Sigmoid colon (tissue), 7 donors: ENCODE data around the gene PRKAG2. TPM values are rescaled to one million over a fixed set of nuclear protein-coding genes. Genes with fewer than 3 reads are reported as not detected.
"Not testable (repeated sequence)": the region's sequence is repeated elsewhere in the genome, so short reads cannot be mapped to it uniquely, and the experiment has no call there.

Experiments
- DNase-seq: peaks from one replicate; pipeline ENCODE4 v3.0.0-alpha.2; 2019
- H3K27ac ChIP-seq, 4 donors: fragments of 200-600 bp; sonication (generic); one replicate each; pipeline ENCODE4 v1.5.1; 2016 to 2019; ENCODE audit warnings: mild to moderate bottlenecking in 1 of 4
- H3K27me3 ChIP-seq, 3 donors: fragments of 200-600 bp; sonication (generic); one replicate each; pipeline ENCODE4 v1.5.1; 2019; ENCODE audit warnings: mild to moderate bottlenecking in 1 of 3
- H3K36me3 ChIP-seq, 4 donors: fragments of 200-600 bp; sonication (generic); one replicate each; pipeline ENCODE4 v1.5.1; 2016 to 2019
- H3K4me1 ChIP-seq, 4 donors: fragments of 200-600 bp; sonication (generic); one replicate each; pipeline ENCODE4 v1.5.1; 2017 to 2019
- H3K4me3 ChIP-seq, 4 donors: fragments of 200-600 bp; sonication (generic); one replicate each; pipeline ENCODE4 v1.5.1; 2017 to 2019; ENCODE audit warnings: mild to moderate bottlenecking in 2 of 4, moderate library complexity in 1 of 4
- H3K9me3 ChIP-seq, 4 donors: fragments of 200-600 bp in 3 of 4; sonication (generic) in 3 of 4; one replicate each; pipeline versions ENCODE4 v1.5.1 to v1.6.1; 2013 to 2019
- CTCF ChIP-seq, 4 experiments: fragments of 450-650 bp in 3 of 4; fragments of 200-600 bp in 1 of 4; IDR thresholded peaks; one replicate each; pipeline ENCODE4 v1.5.1; 2016 to 2019; ENCODE audit warnings: antibody characterized with exemption in 4 of 4, mild to moderate bottlenecking in 3 of 4, moderate library complexity in 2 of 4
- EP300 ChIP-seq, 4 donors: sonication (generic); formaldehyde crosslinking; IDR thresholded peaks; one replicate each; pipeline ENCODE4 v1.6.1; 2017; ENCODE audit warnings: antibody characterized with exemption in 4 of 4
- POLR2A ChIP-seq, 2 donors: fragments of 450-650 bp; IDR thresholded peaks; one replicate each; pipeline ENCODE4 v1.6.1; 2016; ENCODE audit warnings: antibody characterized with exemption in 2 of 2, mild to moderate bottlenecking in 2 of 2, moderate library complexity in 2 of 2
- POLR2AphosphoS5 ChIP-seq, 4 donors: sonication (generic); formaldehyde crosslinking; IDR thresholded peaks; one replicate each; pipeline ENCODE4 v1.6.1; 2017; ENCODE audit warnings: antibody characterized with exemption in 4 of 4
- WGBS, 2 donors: extraction: QIAGEN DNeasy Blood & Tissue Kit; methylation state at CpG; one replicate each; pipeline ENCODE4 v1.1.7; 2013; 5-methylcytosine and 5-hydroxymethylcytosine counted together
- intact Hi-C: fragments of 100-400 bp; cut with DNase I; formaldehyde crosslinking; loops from one replicate; pipeline ENCODE4 v1.15.1; 2023
- polyA plus RNA-seq, 3 donors: library from polyadenylated mRNA; stranded (reverse); fragments of 200-250 nt; gene quantifications; one replicate each; pipeline ENCODE4 v1.2.3, GENCODE V29; 2013
- total RNA-seq, 4 donors: library from RNA; depleted of rRNA; stranded (reverse); fragments of >200 nt; gene quantifications; one replicate each; pipeline ENCODE4 v1.1.0, GENCODE V29; 2016
- donor health status: healthy with polysubstance abuse.
- donor health status: Bipolar disorder and iron deficiency.
- donor health status: healthy.

The PRKAG2 gene
- total and polyA plus RNA-seq, 7 donors, result 19.2 to 51.2 (median 37.1) TPM

DNA sequence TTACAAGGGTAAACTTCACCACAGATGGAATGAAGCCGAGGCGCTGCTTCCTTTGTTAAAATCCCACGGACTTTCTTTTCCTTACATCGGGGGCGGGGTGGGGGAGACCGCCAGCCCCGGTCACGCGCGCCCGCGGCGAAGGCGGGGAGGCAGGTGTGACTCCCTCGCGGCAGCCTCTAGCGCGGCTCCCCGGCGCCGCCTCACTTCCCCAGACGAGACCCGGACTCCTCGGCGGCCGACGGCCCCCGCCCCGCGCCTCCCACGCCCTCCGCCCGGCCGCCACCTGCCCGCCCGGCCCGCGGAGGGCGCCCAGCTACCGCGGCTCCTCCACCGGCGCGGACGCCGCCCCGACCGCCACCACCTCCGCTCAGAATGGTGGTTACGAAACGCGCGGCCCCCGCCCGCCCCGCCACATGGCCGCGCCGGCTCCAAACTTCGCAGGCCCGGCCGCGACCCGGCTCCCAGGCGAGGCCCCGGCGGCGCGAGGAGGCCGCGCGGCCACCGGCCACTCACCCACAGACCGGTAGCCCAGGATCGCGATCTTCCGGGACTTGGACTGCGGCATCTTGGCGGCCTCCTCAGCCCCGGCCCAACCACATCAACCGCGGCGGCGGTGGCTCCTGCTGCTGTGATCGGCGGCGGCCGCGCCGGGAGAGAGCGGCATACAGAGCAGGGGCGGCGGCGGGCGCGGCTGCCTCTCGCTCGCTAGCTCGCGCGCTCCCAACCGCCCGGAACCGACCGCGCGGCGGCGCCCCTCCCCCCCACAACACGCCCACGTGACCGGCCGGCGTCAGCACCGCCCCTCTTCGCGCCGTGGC is 357.8 kb downstream of the PRKAG2 start:
- DNase-seq, result peak; percentile 79
- 1% methylated on average over 115 of the region's 118 CpGs for WGBS, 2 donors
- not testable (repeated sequence) for H3K36me3 ChIP-seq, H3K9me3 ChIP-seq, H3K27me3 ChIP-seq
- TF ChIP-seq POLR2A (IDR thresholded peaks at IDR 0.05) (peak; percentile 9 to 22), POLR2AphosphoS5 (IDR thresholded peaks at IDR 0.05) (peak; percentile 1 to 78 (median 36))
- peaks cover 0 to 47% (median 38%) of the 10 kb centered on the region in 4 donors for H3K4me1 ChIP-seq
- peak overlapping the region; percentile 94 to 99 (median 96) for H3K27ac ChIP-seq
- peak overlapping the region; percentile 72 to 93 (median 80) for H3K4me3 ChIP-seq
- intact Hi-C loops, result loop anchor here (2.0 to 5.0 kb wide), 2 partner anchors 58 to 238 kb away; no protein-coding TSS in a partner anchor

- H3K9me3 ChIP-seq, result no peaks in the 10 kb centered on the region
- no peaks in the 10 kb centered on the region for H3K27me3 ChIP-seq
- TF ChIP-seq CTCF (IDR thresholded peaks at IDR 0.05) (no peak), EP300 (IDR thresholded peaks at IDR 0.05) (peak in 1 of 4 donors; percentile 25), POLR2A (IDR thresholded peaks at IDR 0.05) (peak in 1 of 2 donors; percentile 6), POLR2AphosphoS5 (IDR thresholded peaks at IDR 0.05) (peak in 3 of 4 donors; percentile 58 to 75 (median 65))
- DNase-seq, result peak; percentile 91
- 1% methylated on average over 36 of the region's 36 CpGs for WGBS, 2 donors
- peaks cover 0 to 55% (median 42%) of the 10 kb centered on the region in 4 donors for H3K4me1 ChIP-seq
- no peaks in the 10 kb centered on the region for H3K36me3 ChIP-seq
- intact Hi-C loops, result loop anchor here (2.0 to 5.0 kb wide), 2 partner anchors 58 to 239 kb away; no protein-coding TSS in a partner anchor
- H3K27ac ChIP-seq, result peak overlapping the region; percentile 94 to 99 (median 96)
- peak overlapping the region; percentile 72 to 93 (median 80) for H3K4me3 ChIP-seq
Measured at GRCh38 chr7:151518105-151518946, 358.6 kb downstream of the PRKAG2 start.

DNA sequence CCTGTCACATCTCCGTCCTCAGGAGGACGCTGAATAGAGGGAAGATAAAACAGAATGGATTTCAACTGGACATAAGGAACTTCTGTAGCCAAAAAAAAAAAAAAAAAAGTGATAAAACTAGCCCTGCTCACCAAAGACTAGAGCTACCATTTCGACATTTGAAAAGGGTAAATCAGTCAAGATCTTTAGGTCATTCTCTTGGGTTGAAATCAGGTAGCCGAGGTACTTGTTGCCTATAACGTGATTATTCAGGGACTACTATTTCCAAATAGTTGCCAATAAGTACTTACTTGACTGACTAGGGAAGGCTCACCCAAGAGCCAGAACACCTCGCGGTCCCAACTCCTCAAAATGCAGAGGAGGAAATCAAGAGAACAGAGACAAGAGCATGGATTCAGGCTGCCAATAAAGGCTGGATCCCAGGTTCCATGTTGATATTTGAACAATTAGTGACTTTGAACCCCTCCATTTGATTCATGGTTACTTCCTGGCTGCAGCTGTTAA is 359.3 kb downstream of the PRKAG2 start:
- TF ChIP-seq CTCF (IDR thresholded peaks at IDR 0.05) (no peak), POLR2AphosphoS5 (IDR thresholded peaks at IDR 0.05) (no peak), EP300 (IDR thresholded peaks at IDR 0.05) (no peak), POLR2A (IDR thresholded peaks at IDR 0.05) (no peak)
- H3K9me3 ChIP-seq, result no peaks in the 10 kb centered on the region
- WGBS, 2 donors, result 81 to 82% methylated on average over 7 of the region's 7 CpGs
- H3K36me3 ChIP-seq, result no peaks in the 10 kb centered on the region
- peaks cover 0 to 62% (median 49%) of the 10 kb centered on the region in 4 donors for H3K4me1 ChIP-seq
- peak overlapping the region; percentile 72 to 93 (median 80) for H3K4me3 ChIP-seq
- DNase-seq, result no peak
- intact Hi-C loops, result loop anchor here (2.0 to 5.0 kb wide), 2 partner anchors 57 to 240 kb away; no protein-coding TSS in a partner anchor
- H3K27me3 ChIP-seq, result no peaks in the 10 kb centered on the region
- peak overlapping the region; percentile 94 to 99 (median 96) for H3K27ac ChIP-seq

- H3K9me3 ChIP-seq, result no peaks in the 10 kb centered on the region
- no peak for DNase-seq
- intact Hi-C loops, result loop anchor here (5.0 kb wide), 1 partner anchor 242 kb away; no protein-coding TSS in a partner anchor
- TF ChIP-seq CTCF (IDR thresholded peaks at IDR 0.05) (no peak), POLR2AphosphoS5 (IDR thresholded peaks at IDR 0.05) (no peak)
- peak overlapping the region in 3 of 4 donors; percentile 94 to 98 (median 95) for H3K27ac ChIP-seq
- no peak overlapping the region for H3K4me3 ChIP-seq
- peaks cover 0 to 76% (median 62%) of the 10 kb centered on the region in 4 donors for H3K4me1 ChIP-seq
- H3K27me3 ChIP-seq, result no peaks in the 10 kb centered on the region
- no peaks in the 10 kb centered on the region for H3K36me3 ChIP-seq
Measured at GRCh38 chr7:151515276-151515565, 361.7 kb downstream of the PRKAG2 start.
